HG03439 (cell line): ENCODE data around the gene MACIR.
A peak's percentile ranks its signal among the peaks of the same experiment; 100 is the strongest.
"Not testable (repeated sequence)": the region's sequence is repeated elsewhere in the genome, so short reads cannot be mapped to it uniquely, and the experiment has no call there.

ENCODE experiments used
- ATAC-seq: cut with Tn5 transposase; IDR thresholded peaks from one replicate; pipeline ENCODE4 v1.9.1; 2021; ENCODE audit warnings: mild to moderate bottlenecking, moderate library complexity; ENCODE audit not compliant: unreplicated experiment

Gene MACIR

DNA sequence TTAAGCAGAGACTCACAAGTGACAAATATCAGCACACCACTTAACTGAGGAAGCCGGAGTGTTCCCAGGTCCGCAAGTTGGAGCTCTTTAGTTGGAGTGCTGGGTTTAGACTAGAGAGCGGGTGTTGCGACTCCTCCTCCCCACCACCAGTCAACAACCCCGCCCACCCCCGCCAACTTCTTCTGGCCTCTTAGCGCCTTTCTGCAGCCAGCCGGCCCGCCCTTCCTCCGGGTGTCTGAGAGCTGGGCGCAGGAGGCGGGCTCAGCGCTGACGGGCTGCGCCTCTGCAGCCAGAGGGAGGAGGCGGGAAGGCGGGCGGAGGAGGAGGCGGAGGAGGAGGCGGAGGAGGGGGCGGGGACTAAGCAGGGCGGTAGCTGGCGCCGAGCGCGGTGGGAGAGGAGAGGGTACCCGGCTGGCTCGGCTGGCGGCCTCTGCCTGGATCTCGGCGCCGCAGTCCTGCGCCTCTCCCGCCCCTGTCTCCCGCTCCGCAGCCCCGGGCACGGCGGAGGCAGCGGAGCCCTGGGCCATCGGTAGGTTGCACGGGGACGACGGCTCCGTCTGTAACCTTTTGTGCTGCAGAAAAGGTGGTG lies at the start of gene MACIR:
TSS of gene MACIR (plus strand) at position 396 of the 589 bp plus-strand sequence. CDS start 17,157 bp downstream, outside the sequence.
- peak; percentile 79 for ATAC-seq

- ATAC-seq: no peak
Measured at GRCh38 chr5:103209065-103209464, 49.5 kb upstream of the MACIR start.

- ATAC-seq: no peak
Measured at GRCh38 chr5:103210952-103211351, 47.6 kb upstream of the MACIR start.

DNA sequence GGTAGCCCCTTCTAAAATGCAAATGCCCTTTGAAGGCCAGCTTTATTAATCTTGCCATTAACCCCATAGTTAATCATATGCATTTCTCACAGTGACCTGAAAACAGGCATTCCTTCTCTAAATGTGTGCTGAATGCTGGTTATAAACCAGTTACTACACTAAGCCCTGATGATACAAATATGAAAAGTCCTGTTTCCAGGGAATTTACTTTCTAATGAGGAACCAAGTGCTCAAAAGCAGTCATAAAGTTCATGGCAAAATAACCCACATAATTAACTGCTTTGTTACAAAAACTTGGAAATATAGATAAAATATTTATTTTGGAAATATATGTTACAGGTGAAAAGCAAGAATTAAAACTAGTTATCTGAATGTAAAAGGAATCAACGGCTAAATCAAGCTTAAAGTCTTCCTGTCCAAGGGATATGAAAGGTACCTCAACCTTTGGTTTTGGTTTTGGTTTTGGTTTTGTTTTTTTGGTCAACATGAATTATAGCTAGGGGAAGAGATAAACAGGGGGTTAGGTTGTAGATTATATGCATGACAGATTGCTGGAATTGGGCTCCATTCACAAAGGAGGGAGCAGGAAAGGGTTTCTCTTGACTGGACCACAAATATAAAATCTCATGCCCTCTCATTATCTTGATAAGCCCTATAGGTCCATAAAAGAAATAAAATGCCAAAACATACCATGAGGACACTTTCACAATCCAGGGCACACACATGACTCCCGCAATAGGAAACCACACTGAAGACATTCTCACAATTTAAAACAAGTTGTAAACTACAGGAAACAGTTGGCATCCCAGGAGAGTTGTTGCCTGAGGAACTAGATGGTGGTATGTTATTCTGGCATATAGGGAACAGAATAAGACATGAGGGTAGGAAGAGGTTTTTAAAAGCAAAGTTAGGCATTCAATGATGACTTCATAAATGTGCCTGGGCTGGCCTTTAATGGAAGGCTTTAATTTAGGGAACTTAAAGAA lies 46.7 kb upstream of the MACIR start:
- no peak for ATAC-seq

- no peak for ATAC-seq
Measured at GRCh38 chr5:103216137-103216536, 42.4 kb upstream of the MACIR start.

- ATAC-seq: no peak
Measured at GRCh38 chr5:103216697-103217096, 41.9 kb upstream of the MACIR start.

GRCh38 chr5:103217101-103217500 lies 41.5 kb upstream of the MACIR start:
- no peak for ATAC-seq

GRCh38 chr5:103218164-103218563 lies 40.4 kb upstream of the MACIR start:
- ATAC-seq: no peak

DNA sequence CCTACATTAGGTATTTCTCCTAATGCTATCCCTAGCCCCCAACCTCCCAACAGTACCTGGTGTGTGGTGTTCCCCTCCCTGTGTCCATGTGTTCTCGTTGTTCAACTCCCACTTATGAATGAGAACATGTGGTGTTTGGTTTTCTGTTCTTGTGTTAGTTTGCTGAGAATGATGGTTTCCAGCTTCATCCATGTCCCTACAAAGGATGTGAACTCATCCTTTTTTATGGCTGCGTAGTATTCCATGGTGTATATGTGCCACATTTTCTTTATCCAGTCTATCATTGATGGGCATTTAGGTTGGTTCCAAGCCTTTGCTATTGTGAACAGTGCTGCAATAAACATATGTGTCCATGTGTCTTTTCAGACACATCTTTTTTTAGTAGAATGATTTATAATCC lies 39.5 kb upstream of the MACIR start:
- not testable (repeated sequence) for ATAC-seq

DNA sequence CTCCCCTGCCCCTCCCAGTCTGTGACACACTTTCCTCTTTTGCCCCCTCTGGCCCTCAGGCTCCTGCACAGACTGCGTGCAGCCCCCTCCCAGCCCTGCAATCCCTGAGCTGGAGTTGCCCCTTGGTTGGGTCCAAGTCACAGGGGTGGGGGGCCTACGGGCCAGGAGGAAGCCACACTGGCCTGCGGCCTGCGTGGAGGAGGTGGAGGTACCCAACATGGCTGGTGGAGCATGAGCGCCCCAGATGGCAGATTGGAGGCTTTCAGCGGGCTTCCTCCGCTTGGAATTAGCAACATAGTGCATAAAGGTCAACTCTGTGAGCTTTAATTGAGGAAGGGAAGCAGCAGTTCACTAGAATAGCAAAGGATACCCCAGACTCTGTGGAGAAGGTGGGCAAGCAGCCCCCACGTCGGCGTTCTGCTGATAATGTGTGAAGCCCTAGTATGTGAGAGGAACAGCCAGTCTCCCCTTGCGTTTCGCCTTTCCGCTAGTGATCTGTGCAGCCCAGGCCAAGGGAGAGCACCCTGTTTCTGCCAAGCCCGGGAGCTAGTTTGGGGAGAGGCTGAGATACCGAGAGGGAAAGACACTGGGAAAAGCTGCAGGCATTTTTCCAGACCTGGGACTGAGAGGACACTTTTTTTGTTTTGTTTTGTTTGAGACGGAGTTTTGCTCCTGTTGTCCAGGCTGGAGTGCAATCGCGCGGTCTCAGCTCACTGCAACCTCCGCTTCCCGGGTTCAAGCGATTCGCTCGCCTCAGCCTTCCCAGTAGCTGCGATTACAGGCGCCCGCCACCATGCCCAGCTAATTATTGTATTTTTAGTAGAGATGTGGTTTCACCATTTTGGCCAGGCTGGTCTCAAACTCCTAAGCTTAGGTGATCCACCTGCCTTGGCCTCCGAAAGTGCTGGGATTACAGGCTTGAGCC lies 35.3 kb upstream of the MACIR start:
- ATAC-seq: no peak

- no peak for ATAC-seq
Measured at GRCh38 chr5:103224118-103224893, 34.3 kb upstream of the MACIR start.

DNA sequence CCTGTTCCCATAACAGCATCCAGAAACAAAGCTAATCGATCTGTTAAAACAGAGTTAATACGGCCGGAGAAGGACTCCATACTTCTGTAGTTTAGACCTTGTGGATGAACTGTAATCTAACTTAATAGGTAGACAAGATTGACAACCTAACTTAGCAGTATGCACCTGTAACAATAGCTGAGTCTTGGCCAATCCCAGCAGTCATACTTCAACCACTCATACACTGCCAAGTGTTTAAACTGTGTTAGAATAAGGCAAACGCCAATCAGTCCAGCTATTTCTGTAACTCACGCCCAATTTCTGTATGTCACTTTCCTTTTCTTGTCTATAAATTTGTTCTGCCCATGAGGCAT lies 33.7 kb upstream of the MACIR start:
- ATAC-seq: no peak

- ATAC-seq: no peak
Measured at GRCh38 chr5:103228061-103228460, 30.5 kb upstream of the MACIR start.

DNA sequence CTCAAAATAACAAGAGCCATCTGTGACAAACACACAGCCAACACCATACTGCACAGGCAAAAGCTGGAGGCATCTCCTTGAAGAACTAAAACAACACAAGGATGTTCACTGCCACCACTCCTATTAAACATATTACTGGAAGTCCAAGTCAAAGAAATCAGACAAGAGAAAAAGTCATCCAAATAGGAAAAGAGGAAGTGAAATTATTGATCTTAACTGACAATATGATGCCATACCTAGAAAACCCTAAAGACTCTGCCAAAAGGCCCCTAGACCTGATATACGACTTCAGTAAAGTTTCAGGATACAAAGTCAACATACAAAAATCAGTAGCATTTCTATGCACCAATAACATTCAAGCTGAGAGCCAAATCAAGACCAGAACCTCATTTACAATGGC lies 30.0 kb upstream of the MACIR start:
- ATAC-seq: no peak

DNA sequence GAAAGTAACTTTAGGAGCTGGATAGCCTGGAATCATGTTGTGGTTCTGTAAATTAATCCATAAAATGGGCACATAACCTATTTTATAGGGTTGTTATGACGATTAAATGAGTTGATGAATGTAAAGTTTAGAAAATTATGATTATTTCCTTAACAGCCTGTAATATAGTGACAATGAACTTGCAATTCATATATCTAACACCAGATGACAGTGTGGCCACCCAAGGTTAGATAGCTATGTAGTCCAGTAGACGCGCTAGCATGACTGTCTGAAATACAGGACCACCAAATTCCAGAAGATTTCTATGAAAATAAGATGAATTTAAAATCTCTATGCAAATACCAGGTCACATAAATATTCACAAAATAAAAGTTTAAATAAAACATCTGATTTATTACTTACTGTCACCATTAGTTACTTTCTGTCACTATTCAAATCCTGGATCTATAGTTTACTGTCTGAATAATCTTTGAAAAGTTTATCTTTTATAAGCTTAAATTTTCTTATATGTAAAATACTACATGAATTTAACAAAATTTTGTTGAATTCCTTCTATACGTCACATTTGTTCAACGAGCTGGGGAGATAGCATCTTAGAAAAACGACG lies 26.1 kb upstream of the MACIR start:
- peak; percentile 77 for ATAC-seq

DNA sequence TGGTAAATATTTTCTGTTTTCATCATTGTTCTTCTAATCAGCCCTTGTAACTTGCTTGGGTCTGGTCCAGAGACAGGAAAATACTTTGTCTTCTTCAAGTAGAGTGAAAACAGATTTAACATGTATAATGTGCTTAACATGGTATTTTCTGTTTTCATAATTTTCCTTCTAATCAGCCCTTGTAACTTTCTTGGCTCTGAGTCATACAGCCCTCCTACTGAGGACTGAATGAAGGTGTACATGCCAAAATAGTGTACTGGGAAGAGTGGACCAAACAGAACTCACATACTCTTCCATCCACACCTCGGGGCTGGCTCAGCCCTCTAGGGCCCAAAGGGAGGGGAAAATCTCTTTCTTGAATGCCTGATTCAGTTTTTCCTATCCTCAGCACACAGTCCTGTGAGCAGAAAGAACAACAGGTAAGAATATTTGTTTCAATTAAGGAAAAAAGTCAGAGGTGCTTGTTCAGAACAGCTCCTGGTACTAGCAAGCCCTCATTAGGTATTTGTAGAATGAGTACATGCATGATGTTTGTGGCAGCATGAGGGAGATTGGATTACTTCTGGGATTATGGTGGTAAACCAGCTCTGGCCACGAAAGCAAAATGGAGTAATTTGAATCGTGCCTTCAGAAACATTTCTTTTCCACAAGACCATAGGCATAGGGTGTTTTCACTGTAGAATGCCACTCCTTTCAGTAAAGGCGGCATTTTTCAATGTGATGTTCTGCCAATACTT lies 24.2 kb upstream of the MACIR start:
- ATAC-seq: no peak

- no peak for ATAC-seq
Measured at GRCh38 chr5:103235891-103236290, 22.7 kb upstream of the MACIR start.

DNA sequence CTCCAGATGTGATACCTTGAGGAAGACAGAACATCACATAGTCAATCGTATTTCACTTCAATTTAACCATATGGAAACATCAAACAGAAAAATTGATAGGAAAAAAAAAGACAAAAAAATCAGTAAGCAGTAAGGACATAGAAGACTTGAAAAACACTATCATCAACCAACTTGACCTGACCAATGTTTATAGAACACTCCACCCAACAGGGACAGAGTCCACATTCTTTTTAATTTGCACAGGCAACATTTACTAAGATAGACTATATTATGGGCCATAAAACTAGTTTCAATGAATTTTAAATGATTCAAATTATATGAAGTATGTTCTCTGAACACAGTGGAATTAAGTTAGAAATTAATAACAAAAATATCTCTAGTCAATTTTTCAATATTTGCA lies 20.8 kb upstream of the MACIR start:
- no peak for ATAC-seq

DNA sequence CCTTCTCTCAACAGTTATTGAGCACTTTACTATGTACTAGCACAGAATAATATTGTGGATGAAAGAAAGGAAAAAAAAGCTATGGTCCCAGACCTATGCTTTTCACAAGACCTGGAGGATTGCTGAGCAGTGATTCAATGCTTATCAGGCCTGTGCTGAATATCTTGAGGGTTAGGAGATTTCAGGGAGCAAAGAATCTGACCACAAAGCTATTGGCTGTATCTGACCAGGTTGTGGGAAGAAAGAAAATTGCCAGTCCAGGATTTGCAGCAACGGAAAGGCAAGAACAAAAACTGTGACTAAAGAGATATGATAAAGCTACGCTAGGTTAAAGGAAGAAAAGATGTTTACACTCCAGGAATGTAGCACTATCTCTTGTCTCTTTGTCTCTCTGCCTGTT lies 14.9 kb upstream of the MACIR start:
- no peak for ATAC-seq
